ENCODE measurements around the gene GNB2. TPM values are rescaled to one million over a fixed set of nuclear protein-coding genes. Genes with fewer than 3 reads are reported as not detected.

Gene GNB2
- total and polyA plus RNA-seq, 2 of the 8 experiments (the other 6 are each of a cell fraction or from before 2014, with no cell fraction given), result 157 to 260 TPM

GRCh38 chr7:100630066-100630465, 43.5 kb upstream of the GNB2 start:
- no peak overlapping the region for H3K56ac ChIP-seq (replicated peaks; ENCODE audit: insufficient read length, low read depth, low read length)

More at GRCh38 chr7:100630066-100630465, 43.5 kb upstream of the GNB2 start:
- Histone ChIP-seq H3K36me3 (ENCODE audit: control insufficient read depth in 2 of 4, insufficient read depth in 4 of 4, low read length in 3 of 4) (no peaks in the 10 kb centered on the region), H2BK20ac (ENCODE audit: low read length) (no peak overlapping the region), H2AK5ac (ENCODE audit: low read depth, low read length) (no peak overlapping the region), H3K27me3 (replicated peaks in 1 of 4; ENCODE audit: control insufficient read depth in 3 of 4, extremely low read depth in 1 of 4, insufficient read depth in 3 of 4, low read length in 3 of 4) (peaks cover 0 to 20% (median 10%) of the 10 kb centered on the region in 4 experiments; a peak in 6 of 7 replicates), H3K4me1 (replicated peaks in 1 of 4; ENCODE audit: control insufficient read depth in 3 of 4, insufficient read depth in 4 of 4, low read length in 3 of 4) (peaks cover 0 to 14% (median 9%) of the 10 kb centered on the region in 4 experiments; a peak in 6 of 7 replicates), H4K5ac (ENCODE audit: insufficient read length, low read depth, low read length) (no peak overlapping the region), H3K4ac (replicated peaks; ENCODE audit: insufficient read length, low read depth, low read length) (no peak overlapping the region), H2BK5ac (ENCODE audit: low read depth, low read length) (no peak overlapping the region), H3K9me3 (ENCODE audit: insufficient read depth in 2 of 2, low read depth in 1 of 2, low read length in 1 of 2) (no peaks in the 10 kb centered on the region), H2AFZ (ENCODE audit: low read length) (no peak overlapping the region), H4K91ac (replicated peaks; ENCODE audit: insufficient read length, low read length) (no peak overlapping the region), H3K4me2 (ENCODE audit: insufficient read depth in 1 of 2, low read depth in 2 of 2, low read length in 2 of 2) (no peak overlapping the region), H2BK120ac (replicated peaks; ENCODE audit: low read depth, low read length) (no peak overlapping the region), H3K23me2 (ENCODE audit: low read depth, low read length) (peaks cover 9% of the 10 kb centered on the region; the same call in 1 of the 2 replicates), H3K18ac (ENCODE audit: extremely low read depth, low read length) (no peak overlapping the region), H3K14ac (ENCODE audit: insufficient read length) (no peak overlapping the region), H3K9ac (replicated peaks in 1 of 4; ENCODE audit: extremely low read depth in 1 of 4, low read depth in 3 of 4, low read length in 3 of 4) (no peak overlapping the region), H3K79me2 (ENCODE audit: control insufficient read depth in 1 of 2, insufficient read depth in 2 of 2, low read length in 2 of 2) (no peaks in the 10 kb centered on the region), H4K8ac (ENCODE audit: extremely low read depth, insufficient read depth, low read length) (no peak overlapping the region), H3K79me1 (ENCODE audit: low read depth, low read length) (no peaks in the 10 kb centered on the region), H3K23ac (ENCODE audit: insufficient read length) (no peak overlapping the region), H4K20me1 (replicated peaks in 1 of 2; ENCODE audit: control insufficient read depth in 1 of 2, insufficient read depth in 2 of 2, low read length in 2 of 2) (peaks cover 1 to 2% of the 10 kb centered on the region in 2 experiments), H2BK15ac (ENCODE audit: low read length) (no peak overlapping the region), H2BK12ac (ENCODE audit: low read depth, low read length) (no peak overlapping the region), H3K27ac (ENCODE audit: low read depth, low read length) (no peak overlapping the region), H3K4me3 (ENCODE audit: extremely low read depth in 1 of 4, insufficient read depth in 2 of 4, low read depth in 3 of 4, low read length in 4 of 4) (no peak overlapping the region)
- no peak for TF ChIP-seq BACH1 (IDR thresholded peaks at IDR 0.05; ENCODE audit: low read length)
- no peak for TF ChIP-seq SIN3A (conservative IDR thresholded peaks at IDR 0.05 in 1 of 2, IDR thresholded peaks at IDR 0.05 in 1 of 2; ENCODE audit: low read depth in 1 of 2, low read length in 2 of 2)
- TF ChIP-seq TBP (IDR thresholded peaks at IDR 0.05; ENCODE audit: low read depth, low read length), result no peak
- TF ChIP-seq EGR1 (IDR thresholded peaks at IDR 0.05; ENCODE audit: borderline replicate concordance, low read depth, low read length), result no peak
- no peak for FAIRE-seq
- 89% methylated on average over 4 of the region's 4 CpGs; no CpG with 5 or more reads in 1 of the 2 experiments for WGBS, 2 experiments (ENCODE audit: extremely low coverage in 1 of 2, insufficient coverage in 1 of 2, insufficient read length in 1 of 2, insufficient replicate concordance in 2 of 2, low coverage in 1 of 2, low lambda C conversion rate in 2 of 2, missing lambda C conversion rate in 1 of 2)
- ChIA-PET POLR2A (ENCODE audit: partially characterized antibody) (interaction anchor here (1.1 to 2.9 kb wide), 7 partner anchors 10 to 90 kb away, joined by 3 to 20 read pairs (median 5); partner anchors contain the start of genes EPO and MOSPD3), CTCF (ENCODE audit: partially characterized antibody) (interaction anchor here (0.7 to 4.8 kb wide), 37 partner anchors 9 to 497 kb away, joined by 3 to 73 read pairs (median 5); partner anchors contain the start of genes ACTL6B, FBXO24, GNB2 and MOSPD3)
- no peak for DNase-seq (ENCODE audit: low read depth in 1 of 2, low spot score in 2 of 2)
